Adrenal gland (tissue), 5 donors: Measurements from ENCODE around the gene ARHGAP40.

Experiments used
- CTCF ChIP-seq, 6 experiments: fragments of 450-650 bp in 4 of 6; fragments of 200-600 bp in 2 of 6; sonication (generic) in 1 of 6; IDR thresholded peaks; 1 replicate in 5 of 6; 2 replicates in 1 of 6; pipeline versions ENCODE4 v1.5.1 to v1.8.0; 2016 to 2021; ENCODE audit warnings: antibody characterized with exemption in 6 of 6, mild to moderate bottlenecking in 2 of 6, moderate library complexity in 1 of 6
- POLR2A ChIP-seq, 2 donors: fragments of 450-650 bp; IDR thresholded peaks; one replicate each; pipeline ENCODE4 v1.6.1; 2017; ENCODE audit warnings: antibody characterized with exemption in 2 of 2, mild to moderate bottlenecking in 2 of 2, moderate library complexity in 1 of 2
- donor health status: DM: no; HTN: no; CAD: no.

GRCh38 chr20:38635721-38636288 is 34.2 kb downstream of the ARHGAP40 start:
- no peak for TF ChIP-seq CTCF (IDR thresholded peaks at IDR 0.05)
- no peak for TF ChIP-seq POLR2A (IDR thresholded peaks at IDR 0.05)
